ENCODE data around the gene FCRLA.
A peak's percentile ranks its signal among the peaks of the same experiment; 100 is the strongest.
"Not testable (repeated sequence)": the region's sequence is repeated elsewhere in the genome, so short reads cannot be mapped to it uniquely, and the experiment has no call there.

FCRLA gene

GRCh38 chr1:161720956-161721737 lies 14.1 kb downstream of the FCRLA start, which contains the start of gene FCRLB:
Gene FCRLB, plus strand, starts transcription at chr1:161721544. Its CDS starts 1,129 bp downstream, at chr1:161722673.
- no peak within 1 kb of the TSS for H2BK15ac ChIP-seq (replicated peaks; ENCODE audit: low read depth)
- H3K79me1 ChIP-seq (ENCODE audit: low read length): no peaks in the 10 kb centered on the region
- DNase-seq: no peak
- no peak within 1 kb of the TSS for H4K8ac ChIP-seq (ENCODE audit: low read depth, low read length)
- H3K4me2 ChIP-seq (ENCODE audit: low read length): no peak within 1 kb of the TSS
- H3K23ac ChIP-seq (ENCODE audit: low read length): no peak within 1 kb of the TSS
- no peak within 1 kb of the TSS for H4K5ac ChIP-seq (ENCODE audit: low read length)
- H3K27ac ChIP-seq (ENCODE audit: low read depth, low read length): no peak within 1 kb of the TSS
- no peaks in the 10 kb centered on the region for H3K36me3 ChIP-seq (ENCODE audit: control insufficient read depth, insufficient read depth, low read length)
- H2AK5ac ChIP-seq (ENCODE audit: low read length): no peak within 1 kb of the TSS
- WGBS (ENCODE audit: extremely low coverage, insufficient coverage, low lambda C conversion rate): no CpG with 5 or more reads among the region's 4 CpGs
- H3K4me3 ChIP-seq (ENCODE audit: low read length): no peak within 1 kb of the TSS
- H2BK5ac ChIP-seq (ENCODE audit: low read length): no peak within 1 kb of the TSS
- no peak within 1 kb of the TSS for H2BK120ac ChIP-seq (ENCODE audit: low read depth, low read length)
- no peaks in the 10 kb centered on the region for H3K4me1 ChIP-seq (ENCODE audit: control insufficient read depth, low read depth, low read length)
- no peak within 1 kb of the TSS for H3K18ac ChIP-seq (ENCODE audit: low read length)
- H3K56ac ChIP-seq (ENCODE audit: low read length): no peak within 1 kb of the TSS
- H3K4ac ChIP-seq (ENCODE audit: low read depth, low read length): no peak within 1 kb of the TSS
- no peaks in the 10 kb centered on the region for H3K79me2 ChIP-seq (ENCODE audit: control insufficient read depth, insufficient read depth, low read length)
- peaks cover 2% of the 10 kb centered on the region for H3K27me3 ChIP-seq (ENCODE audit: insufficient read depth, low read length, poor library complexity)
- no peak within 1 kb of the TSS for H3K9ac ChIP-seq (ENCODE audit: low read length)

- no peak overlapping the region for H2AK5ac ChIP-seq (ENCODE audit: low read length)
- H3K27me3 ChIP-seq (ENCODE audit: insufficient read depth, low read length, poor library complexity): peaks cover 2% of the 10 kb centered on the region
- no CpG with 5 or more reads among the region's 8 CpGs for WGBS (ENCODE audit: extremely low coverage, insufficient coverage, low lambda C conversion rate)
Observed at GRCh38 chr1:161721738-161722343, 14.8 kb downstream of the FCRLA start.

GRCh38 chr1:161722406-161722805 lies 15.4 kb downstream of the FCRLA start:
- no peaks in the 10 kb centered on the region for H3K79me1 ChIP-seq (ENCODE audit: low read length)
- no peak overlapping the region for H3K18ac ChIP-seq (ENCODE audit: low read length)
- no peak overlapping the region for H2AK5ac ChIP-seq (ENCODE audit: low read length)
- H3K4me2 ChIP-seq (ENCODE audit: low read length): no peak overlapping the region
- H2BK120ac ChIP-seq (ENCODE audit: low read depth, low read length): no peak overlapping the region
- H3K9ac ChIP-seq (ENCODE audit: low read length): no peak overlapping the region
- H3K4me1 ChIP-seq (ENCODE audit: control insufficient read depth, low read depth, low read length): no peaks in the 10 kb centered on the region
- no peaks in the 10 kb centered on the region for H3K79me2 ChIP-seq (ENCODE audit: control insufficient read depth, insufficient read depth, low read length)
- no peak overlapping the region for H3K27ac ChIP-seq (ENCODE audit: low read depth, low read length)
- peaks cover 2% of the 10 kb centered on the region for H3K27me3 ChIP-seq (ENCODE audit: insufficient read depth, low read length, poor library complexity)
- DNase-seq: no peak
- H3K23ac ChIP-seq (ENCODE audit: low read length): no peak overlapping the region
- no peak overlapping the region for H3K56ac ChIP-seq (ENCODE audit: low read length)
- no CpG with 5 or more reads among the region's 1 CpG for WGBS (ENCODE audit: extremely low coverage, insufficient coverage, low lambda C conversion rate)
- H2BK15ac ChIP-seq (replicated peaks; ENCODE audit: low read depth): no peak overlapping the region
- H3K36me3 ChIP-seq (ENCODE audit: control insufficient read depth, insufficient read depth, low read length): no peaks in the 10 kb centered on the region
- H2BK5ac ChIP-seq (ENCODE audit: low read length): no peak overlapping the region
- no peak overlapping the region for H4K8ac ChIP-seq (ENCODE audit: low read depth, low read length)
- H3K4ac ChIP-seq (ENCODE audit: low read depth, low read length): no peak overlapping the region
- H3K4me3 ChIP-seq (ENCODE audit: low read length): no peak overlapping the region
- no peak overlapping the region for H4K5ac ChIP-seq (ENCODE audit: low read length)

More at GRCh38 chr1:161721738-161722343, 14.8 kb downstream of the FCRLA start:
- no peak overlapping the region for H2BK120ac ChIP-seq (ENCODE audit: low read depth, low read length)
- H3K36me3 ChIP-seq (ENCODE audit: control insufficient read depth, insufficient read depth, low read length): no peaks in the 10 kb centered on the region
- no peak overlapping the region for H3K4ac ChIP-seq (ENCODE audit: low read depth, low read length)
- no peak overlapping the region for H3K4me2 ChIP-seq (ENCODE audit: low read length)
- H2BK15ac ChIP-seq (replicated peaks; ENCODE audit: low read depth): no peak overlapping the region
- H3K4me3 ChIP-seq (ENCODE audit: low read length): no peak overlapping the region
- no peak overlapping the region for H4K5ac ChIP-seq (ENCODE audit: low read length)
- H3K23ac ChIP-seq (ENCODE audit: low read length): no peak overlapping the region
- H3K56ac ChIP-seq (ENCODE audit: low read length): no peak overlapping the region
- no peak for DNase-seq
- no peaks in the 10 kb centered on the region for H3K79me2 ChIP-seq (ENCODE audit: control insufficient read depth, insufficient read depth, low read length)
- H2BK5ac ChIP-seq (ENCODE audit: low read length): no peak overlapping the region
- no peaks in the 10 kb centered on the region for H3K79me1 ChIP-seq (ENCODE audit: low read length)
- H3K18ac ChIP-seq (ENCODE audit: low read length): no peak overlapping the region
- H3K27ac ChIP-seq (ENCODE audit: low read depth, low read length): no peak overlapping the region
- no peaks in the 10 kb centered on the region for H3K4me1 ChIP-seq (ENCODE audit: control insufficient read depth, low read depth, low read length)
- no peak overlapping the region for H3K9ac ChIP-seq (ENCODE audit: low read length)
- H4K8ac ChIP-seq (ENCODE audit: low read depth, low read length): no peak overlapping the region

- DNase-seq: no peak
- Histone ChIP-seq H3K18ac (ENCODE audit: low read length) (no peak overlapping the region), H3K4me3 (ENCODE audit: low read length) (no peak overlapping the region), H3K4me2 (ENCODE audit: low read length) (no peak overlapping the region), H3K56ac (ENCODE audit: low read length) (no peak overlapping the region), H3K9ac (ENCODE audit: low read length) (no peak overlapping the region), H3K79me1 (ENCODE audit: low read length) (no peaks in the 10 kb centered on the region), H3K27ac (ENCODE audit: low read depth, low read length) (no peak overlapping the region), H3K27me3 (ENCODE audit: insufficient read depth, low read length, poor library complexity) (peaks cover 2% of the 10 kb centered on the region), H3K4me1 (ENCODE audit: control insufficient read depth, low read depth, low read length) (no peaks in the 10 kb centered on the region), H3K4ac (ENCODE audit: low read depth, low read length) (no peak overlapping the region), H2BK15ac (replicated peaks; ENCODE audit: low read depth) (no peak overlapping the region), H4K5ac (ENCODE audit: low read length) (no peak overlapping the region), H2AK5ac (ENCODE audit: low read length) (no peak overlapping the region), H2BK120ac (ENCODE audit: low read depth, low read length) (no peak overlapping the region), H2BK5ac (ENCODE audit: low read length) (no peak overlapping the region), H3K79me2 (ENCODE audit: control insufficient read depth, insufficient read depth, low read length) (no peaks in the 10 kb centered on the region), H3K23ac (ENCODE audit: low read length) (no peak overlapping the region), H4K8ac (ENCODE audit: low read depth, low read length) (no peak overlapping the region), H3K36me3 (ENCODE audit: control insufficient read depth, insufficient read depth, low read length) (no peaks in the 10 kb centered on the region)
- no CpG with 5 or more reads among the region's 8 CpGs for WGBS (ENCODE audit: extremely low coverage, insufficient coverage, low lambda C conversion rate)
Observed at GRCh38 chr1:161723459-161724141, 16.6 kb downstream of the FCRLA start.

GRCh38 chr1:161725258-161725907 lies 18.4 kb downstream of the FCRLA start:
- DNase-seq; H3K27ac ChIP-seq (ENCODE audit: low read depth, low read length); H3K27me3 ChIP-seq (ENCODE audit: insufficient read depth, low read length, poor library complexity); H3K23ac ChIP-seq (ENCODE audit: low read length); H3K4me3 ChIP-seq (ENCODE audit: low read length); H3K36me3 ChIP-seq (ENCODE audit: control insufficient read depth, insufficient read depth, low read length); H4K8ac ChIP-seq (ENCODE audit: low read depth, low read length); H3K4me1 ChIP-seq (ENCODE audit: control insufficient read depth, low read depth, low read length); H2BK15ac ChIP-seq (replicated peaks; ENCODE audit: low read depth); H3K79me2 ChIP-seq (ENCODE audit: control insufficient read depth, insufficient read depth, low read length); H2BK120ac ChIP-seq (ENCODE audit: low read depth, low read length); H3K79me1 ChIP-seq (ENCODE audit: low read length); H3K4ac ChIP-seq (ENCODE audit: low read depth, low read length); H3K18ac ChIP-seq (ENCODE audit: low read length); H2BK5ac ChIP-seq (ENCODE audit: low read length); H4K5ac ChIP-seq (ENCODE audit: low read length); H2AK5ac ChIP-seq (ENCODE audit: low read length): not testable (repeated sequence)
- Histone ChIP-seq H3K9ac (ENCODE audit: low read length) (peak overlapping the region; percentile 69), H3K4me2 (ENCODE audit: low read length) (peak overlapping the region; percentile 99), H3K56ac (ENCODE audit: low read length) (peak overlapping the region; percentile 96)
- WGBS (ENCODE audit: extremely low coverage, insufficient coverage, low lambda C conversion rate): no CpG with 5 or more reads among the region's 22 CpGs

Measured in mesendoderm (in vitro differentiated cells).